AG04449 (cell line): ENCODE results near the gene CDKL5.
"Not testable (repeated sequence)": the region's sequence is repeated elsewhere in the genome, so short reads cannot be mapped to it uniquely, and the experiment has no call there.

ENCODE experiments used
- CTCF ChIA-PET: fragments of 350-600 bp; formaldehyde crosslinking; extraction: SDS; loops from one replicate; lab custom pipeline; 2021; ENCODE audit warnings: antibody characterized with exemption; lab: Yijun Ruan, JAX
- POLR2A ChIA-PET: fragments of 400-600, 350-600 bp; formaldehyde crosslinking; extraction: SDS; loops from one replicate; lab custom pipeline; 2020; ENCODE audit warnings: antibody characterized with exemption, inconsistent platforms; lab: Yijun Ruan, JAX
- DNase-seq: peaks from one replicate; pipeline ENCODE4 v3.0.0-alpha.2; 2010; ENCODE audit warnings: low read depth, low spot score
- H3K4me3 ChIP-seq: 2 replicates; pipeline ENCODE4 v1.5.1; 2011; ENCODE audit warnings: low read depth, mild to moderate bottlenecking, control low read depth, low read length
- CTCF ChIP-seq: IDR thresholded peaks from one replicate; pipeline ENCODE4 v1.5.1; 2011; ENCODE audit warnings: mild to moderate bottlenecking, moderate library complexity, low read length, control low read depth, inconsistent platforms; ENCODE audit not compliant: insufficient read depth; ENCODE audit errors: missing control alignments

CDKL5 gene

GRCh38 chrX:18579495-18579894, 154.1 kb downstream of the CDKL5 start:
- TF ChIP-seq CTCF: no peak
- H3K4me3 ChIP-seq: no peak overlapping the region
- ChIA-PET CTCF (no interaction called here), POLR2A (no interaction called here)
- DNase-seq: no peak

GRCh38 chrX:18582910-18583493, 157.6 kb downstream of the CDKL5 start:
- no peak for TF ChIP-seq CTCF
- CTCF ChIA-PET: no interaction called here
- POLR2A ChIA-PET: no interaction called here
- DNase-seq: no peak
- no peak overlapping the region for H3K4me3 ChIP-seq

GRCh38 chrX:18589292-18589691, 163.9 kb downstream of the CDKL5 start:
- POLR2A ChIA-PET, CTCF ChIA-PET, DNase-seq, H3K4me3 ChIP-seq: not testable (repeated sequence)

GRCh38 chrX:18591834-18592233, 166.4 kb downstream of the CDKL5 start:
- ChIA-PET CTCF (no interaction called here), POLR2A (no interaction called here)
- no peak for DNase-seq
- no peak overlapping the region for H3K4me3 ChIP-seq
- no peak for TF ChIP-seq CTCF

- CTCF ChIA-PET: no interaction called here
- TF ChIP-seq CTCF: no peak
- POLR2A ChIA-PET: no interaction called here
- H3K4me3 ChIP-seq: no peak overlapping the region
- DNase-seq: no peak
Measured at GRCh38 chrX:18594079-18594478, 168.7 kb downstream of the CDKL5 start.

- ChIA-PET POLR2A (no interaction called here), CTCF (no interaction called here)
- no peak overlapping the region for H3K4me3 ChIP-seq
- TF ChIP-seq CTCF: no peak
- no peak for DNase-seq
Measured at GRCh38 chrX:18596096-18596495, 170.7 kb downstream of the CDKL5 start.

- no peak for TF ChIP-seq CTCF
- DNase-seq: no peak
- ChIA-PET CTCF (no interaction called here), POLR2A (no interaction called here)
- H3K4me3 ChIP-seq: no peak overlapping the region
Measured at GRCh38 chrX:18598413-18598812, 173.0 kb downstream of the CDKL5 start.
